ENCODE measurements around the gene RTN4.
A peak's percentile ranks its signal among the peaks of the same experiment; 100 is the strongest.

Gene RTN4

GRCh38 chr2:54977149-54977548 is 73.1 kb downstream of the RTN4 start:
- TF ChIP-seq, protein P1, sequence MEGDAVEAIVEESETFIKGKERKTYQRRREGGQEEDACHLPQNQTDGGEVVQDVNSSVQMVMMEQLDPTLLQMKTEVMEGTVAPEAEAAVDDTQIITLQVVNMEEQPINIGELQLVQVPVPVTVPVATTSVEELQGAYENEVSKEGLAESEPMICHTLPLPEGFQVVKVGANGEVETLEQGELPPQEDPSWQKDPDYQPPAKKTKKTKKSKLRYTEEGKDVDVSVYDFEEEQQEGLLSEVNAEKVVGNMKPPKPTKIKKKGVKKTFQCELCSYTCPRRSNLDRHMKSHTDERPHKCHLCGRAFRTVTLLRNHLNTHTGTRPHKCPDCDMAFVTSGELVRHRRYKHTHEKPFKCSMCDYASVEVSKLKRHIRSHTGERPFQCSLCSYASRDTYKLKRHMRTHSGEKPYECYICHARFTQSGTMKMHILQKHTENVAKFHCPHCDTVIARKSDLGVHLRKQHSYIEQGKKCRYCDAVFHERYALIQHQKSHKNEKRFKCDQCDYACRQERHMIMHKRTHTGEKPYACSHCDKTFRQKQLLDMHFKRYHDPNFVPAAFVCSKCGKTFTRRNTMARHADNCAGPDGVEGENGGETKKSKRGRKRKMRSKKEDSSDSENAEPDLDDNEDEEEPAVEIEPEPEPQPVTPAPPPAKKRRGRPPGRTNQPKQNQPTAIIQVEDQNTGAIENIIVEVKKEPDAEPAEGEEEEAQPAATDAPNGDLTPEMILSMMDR (IDR thresholded peaks at IDR 0.05; ENCODE audit: extremely low read depth, insufficient read depth, missing control alignments) = no peak
- in situ Hi-C loops (cut with MboI; ENCODE audit: low pct_unique_long_range_greater_than_20kb, low sequenced_read_pairs, unreplicated experiment) = no loop called here
- peak; percentile 32 for DNase-seq (ENCODE audit: low spot score)

DNA sequence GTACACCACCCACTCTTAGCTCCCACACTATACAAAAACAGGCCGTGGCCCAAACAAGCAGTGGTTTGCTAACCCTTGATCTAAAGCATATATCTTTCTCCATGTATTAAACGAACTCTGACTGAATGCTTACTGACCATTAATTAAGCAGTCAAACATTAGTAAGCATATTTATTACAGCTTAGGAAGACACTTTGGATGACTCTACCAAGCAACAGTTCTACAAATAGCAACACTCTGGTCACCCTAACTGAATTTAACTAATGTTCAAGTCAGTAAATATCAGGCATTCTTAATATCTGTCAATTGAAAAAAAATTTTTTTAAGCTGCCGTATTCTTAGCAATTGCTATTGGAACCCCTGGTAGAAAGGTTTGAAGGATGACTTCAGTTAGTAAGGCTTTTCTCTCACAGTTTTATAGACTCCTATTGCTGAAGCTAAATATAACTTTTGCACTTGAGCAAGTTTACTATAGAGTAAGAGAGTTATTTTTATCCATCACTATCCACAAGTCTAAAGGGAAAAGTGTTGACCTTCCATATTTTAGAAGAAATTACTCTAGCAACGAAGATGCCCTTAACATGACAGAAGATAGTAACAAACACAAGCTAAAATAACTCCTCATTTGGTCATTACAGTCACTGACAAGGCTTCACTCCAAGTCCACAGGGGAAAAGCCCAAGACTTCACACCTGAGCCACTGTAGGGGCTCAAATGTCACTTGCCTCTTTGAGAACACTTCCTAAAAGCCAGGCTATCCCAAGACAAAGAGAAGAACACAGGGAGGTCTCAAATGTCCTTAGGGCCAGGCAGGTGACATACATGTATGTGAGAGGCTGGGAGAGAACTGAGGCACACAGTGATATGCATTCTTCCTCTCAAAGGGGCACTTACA is 74.4 kb downstream of the RTN4 start:
- TF ChIP-seq, protein P1 (IDR thresholded peaks at IDR 0.05; ENCODE audit: extremely low read depth, insufficient read depth, missing control alignments) = no peak
- in situ Hi-C loops (cut with MboI; ENCODE audit: low pct_unique_long_range_greater_than_20kb, low sequenced_read_pairs, unreplicated experiment) = no loop called here
- no peak for DNase-seq (ENCODE audit: low spot score)

- in situ Hi-C loops (cut with MboI; ENCODE audit: low pct_unique_long_range_greater_than_20kb, low sequenced_read_pairs, unreplicated experiment) = no loop called here
These were observed 75.1 kb downstream of the RTN4 start for GRCh38 chr2:54975175-54975574.

GRCh38 chr2:54969940-54970338 is 80.3 kb downstream of the RTN4 start:
- in situ Hi-C loops (cut with MboI; ENCODE audit: low pct_unique_long_range_greater_than_20kb, low sequenced_read_pairs, unreplicated experiment) = no loop called here
- no peak for DNase-seq (ENCODE audit: low spot score)
- TF ChIP-seq, protein P1 (IDR thresholded peaks at IDR 0.05; ENCODE audit: extremely low read depth, insufficient read depth, missing control alignments) = no peak

More at GRCh38 chr2:54975175-54975574, 75.1 kb downstream of the RTN4 start:
- DNase-seq (ENCODE audit: low spot score) = no peak
- TF ChIP-seq, protein P1 (IDR thresholded peaks at IDR 0.05; ENCODE audit: extremely low read depth, insufficient read depth, missing control alignments) = no peak

DNA sequence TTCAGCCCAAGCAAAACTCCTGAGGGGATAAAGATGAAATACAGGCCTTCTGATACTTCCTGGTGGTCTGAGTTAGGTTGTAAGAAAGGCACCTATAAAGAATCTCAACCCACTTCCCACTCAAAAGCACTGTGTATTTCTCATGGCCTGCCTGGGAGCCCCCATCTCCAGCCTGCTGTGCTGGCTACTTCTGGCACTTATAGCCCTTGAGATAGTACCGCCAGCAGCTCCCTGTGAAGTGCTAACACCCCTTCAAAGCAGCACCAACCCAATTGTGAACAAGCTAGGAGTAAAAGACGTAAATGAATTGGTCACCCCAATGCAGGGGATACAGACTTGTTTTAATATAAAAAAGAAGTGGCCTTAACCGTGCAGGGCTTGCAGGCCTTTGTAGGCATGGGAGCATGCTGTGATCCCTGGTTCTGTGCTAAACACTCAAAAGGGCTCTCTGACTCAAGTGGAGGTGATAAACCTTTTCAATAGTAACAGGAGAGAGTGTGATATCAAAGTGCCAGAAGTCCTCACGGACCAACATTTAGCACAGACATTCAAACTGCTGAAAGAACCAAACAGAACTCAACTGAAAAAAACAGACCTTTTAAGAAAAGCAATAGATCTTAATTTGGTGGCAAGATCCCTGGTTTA is 80.8 kb downstream of the RTN4 start:
- DNase-seq (ENCODE audit: low spot score) = no peak
- TF ChIP-seq, protein P1 (IDR thresholded peaks at IDR 0.05; ENCODE audit: extremely low read depth, insufficient read depth, missing control alignments) = no peak
- in situ Hi-C loops (cut with MboI; ENCODE audit: low pct_unique_long_range_greater_than_20kb, low sequenced_read_pairs, unreplicated experiment) = no loop called here

- TF ChIP-seq, protein P1 (IDR thresholded peaks at IDR 0.05; ENCODE audit: extremely low read depth, insufficient read depth, missing control alignments) = no peak
- in situ Hi-C loops (cut with MboI; ENCODE audit: low pct_unique_long_range_greater_than_20kb, low sequenced_read_pairs, unreplicated experiment) = no loop called here
- no peak for DNase-seq (ENCODE audit: low spot score)
These were observed 81.6 kb downstream of the RTN4 start for GRCh38 chr2:54968561-54969218.

Measured in GM13977 (cell line).